LNCAP (cell line): ENCODE results near the gene CALML6.

Experiments
- CTCF ChIP-seq: fragments of 450-650 bp; IDR thresholded peaks from 2 replicates; pipeline ENCODE4 v1.5.1; 2017; ENCODE audit warnings: mild to moderate bottlenecking

Gene CALML6

DNA sequence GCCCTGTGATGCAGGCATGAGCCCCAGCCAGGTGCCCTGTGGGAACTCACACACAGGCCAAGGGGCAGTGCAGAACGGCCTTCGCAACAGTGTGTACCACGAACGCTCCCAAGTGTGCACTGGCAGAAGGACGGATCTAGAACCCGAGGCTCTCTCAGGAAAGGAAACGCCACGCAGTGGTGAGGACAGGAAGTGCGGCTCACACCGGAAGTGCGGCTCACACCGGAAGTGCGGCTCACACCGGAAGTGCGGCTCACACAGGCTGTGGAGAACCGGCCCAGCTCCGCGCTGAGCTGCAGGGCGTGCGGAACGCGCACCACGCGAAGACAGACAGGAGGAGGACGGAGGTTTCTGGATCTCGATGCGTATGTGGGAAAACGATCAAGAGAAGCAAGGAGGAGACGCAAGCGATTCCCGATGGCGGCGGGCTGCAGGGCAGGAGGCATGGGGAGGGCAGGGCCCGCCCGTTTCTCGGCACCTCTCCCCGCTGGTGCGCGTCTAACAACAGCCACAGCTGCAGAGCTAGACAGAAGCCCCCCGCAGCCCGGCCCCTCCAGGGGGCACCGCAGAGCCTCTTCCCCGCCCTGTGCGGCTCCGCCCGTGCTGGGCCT, 39.9 kb downstream of the CALML6 start:
- TF ChIP-seq CTCF = 0 out of 2 replicates have a peak, but pooled peaks have one; percentile 15

DNA sequence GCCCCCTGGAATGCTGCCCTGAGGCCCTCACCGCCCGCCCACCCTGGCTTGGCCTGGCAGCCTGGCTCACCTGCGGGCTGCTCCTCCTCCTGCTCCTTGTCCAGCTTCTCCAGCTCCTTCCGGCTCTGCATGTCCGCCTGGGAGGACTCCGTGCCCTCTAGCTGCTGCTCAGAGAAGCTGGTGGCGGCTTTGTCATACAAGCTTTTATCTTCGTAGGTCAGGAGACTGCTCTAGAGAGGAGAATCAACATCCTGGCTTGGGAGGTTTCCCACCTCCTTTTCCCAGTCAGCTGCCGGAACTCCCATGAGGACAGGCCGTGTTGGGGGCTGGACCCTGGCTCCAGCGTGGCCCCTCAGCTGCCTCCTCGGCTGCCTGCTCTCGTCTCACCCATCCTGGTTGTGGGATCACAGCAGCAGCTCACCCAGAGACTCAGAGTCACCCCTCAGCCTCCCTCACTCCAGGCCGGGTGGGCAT, 40.6 kb downstream of the CALML6 start:
- no peak for TF ChIP-seq CTCF

GRCh38 chr1:1956101-1956500, 41.0 kb downstream of the CALML6 start:
- no peak for TF ChIP-seq CTCF

GRCh38 chr1:1956586-1957532, 41.8 kb downstream of the CALML6 start:
- TF ChIP-seq CTCF = no peak

- TF ChIP-seq CTCF = no peak
Observed at GRCh38 chr1:1957533-1957961, 42.5 kb downstream of the CALML6 start.

DNA sequence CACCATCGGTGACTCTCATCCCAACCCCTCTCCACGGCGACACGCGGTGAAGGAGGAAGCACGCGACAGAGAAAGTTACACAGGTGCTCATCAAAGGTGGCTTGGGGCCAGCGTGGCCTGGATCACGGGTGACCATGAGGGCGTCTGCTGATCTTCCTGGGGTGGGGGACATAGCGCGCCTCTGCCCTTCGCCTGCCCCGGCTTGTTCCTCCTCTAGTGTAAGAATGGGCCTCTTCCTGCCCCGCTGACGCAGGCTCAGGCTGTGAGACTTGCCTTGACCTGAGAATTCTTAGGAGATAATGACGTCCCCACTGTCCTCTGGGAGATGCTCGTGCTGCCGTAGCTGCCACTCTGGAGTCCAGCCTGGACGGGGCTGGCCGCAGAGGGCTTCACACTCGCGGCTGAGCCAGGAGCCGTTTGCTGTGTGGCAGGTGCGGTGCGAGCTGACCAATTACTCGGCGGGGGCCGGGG, 43.0 kb downstream of the CALML6 start:
- TF ChIP-seq CTCF = no peak

- TF ChIP-seq CTCF = no peak
Observed at GRCh38 chr1:1959459-1959839, 44.4 kb downstream of the CALML6 start.
